ENCODE results near the gene KLF6.
A peak's percentile ranks its signal among the peaks of the same experiment; 100 is the strongest.

The KLF6 gene

GRCh38 chr10:3807211-3807927, 22.4 kb upstream of the KLF6 start:
- no peaks in the 10 kb centered on the region for H3K27me3 ChIP-seq (ENCODE audit: insufficient read depth, low read length)
- no peaks in the 10 kb centered on the region for H4K20me1 ChIP-seq (ENCODE audit: insufficient read depth, low read length)
- no peaks in the 10 kb centered on the region for H3F3A ChIP-seq (ENCODE audit: insufficient read depth, low read length)
- no peaks in the 10 kb centered on the region for H3K9me3 ChIP-seq (ENCODE audit: low read length)
- no peak overlapping the region for H2AFZ ChIP-seq (ENCODE audit: low read length)
- no peak overlapping the region for H3K9ac ChIP-seq (ENCODE audit: low read length)
- peak overlapping the region; percentile 93 for H3K27ac ChIP-seq (ENCODE audit: low read depth, low read length, poor library complexity, severe bottlenecking)
- H3K9me2 ChIP-seq (ENCODE audit: low read depth, low read length), result no peaks in the 10 kb centered on the region
- no peaks in the 10 kb centered on the region for H3K79me2 ChIP-seq (ENCODE audit: insufficient read depth, low read length)
- no peak for TF ChIP-seq EZH2 (IDR thresholded peaks at IDR 0.05; ENCODE audit: borderline replicate concordance, low read length)
- TF ChIP-seq CTCF (IDR thresholded peaks at IDR 0.05; ENCODE audit: low read length), result no peak
- peaks cover 94% of the 10 kb centered on the region for H3K4me1 ChIP-seq (ENCODE audit: insufficient read depth, low read length, severe bottlenecking)
- H3K4me2 ChIP-seq (ENCODE audit: low read length), result no peak overlapping the region
- H3K4me3 ChIP-seq (ENCODE audit: low read depth, low read length, poor library complexity, severe bottlenecking), result no peak overlapping the region
- H3K36me3 ChIP-seq (ENCODE audit: insufficient read depth, low read length), result no peaks in the 10 kb centered on the region; the same call in 1 of the 2 replicates

- peaks cover 88% of the 10 kb centered on the region for H3K4me1 ChIP-seq (ENCODE audit: insufficient read depth, low read length, severe bottlenecking)
- H3K4me3 ChIP-seq (ENCODE audit: low read depth, low read length, poor library complexity, severe bottlenecking), result no peak overlapping the region
- peak overlapping the region; percentile 12; the same call in 1 of the 2 replicates for H3K9ac ChIP-seq (ENCODE audit: low read length)
- no peaks in the 10 kb centered on the region for H3K9me3 ChIP-seq (ENCODE audit: low read length)
- H3K79me2 ChIP-seq (ENCODE audit: insufficient read depth, low read length), result no peaks in the 10 kb centered on the region
- no peaks in the 10 kb centered on the region for H3F3A ChIP-seq (ENCODE audit: insufficient read depth, low read length)
- no peaks in the 10 kb centered on the region; the same call in 1 of the 2 replicates for H3K36me3 ChIP-seq (ENCODE audit: insufficient read depth, low read length)
- H3K27ac ChIP-seq (ENCODE audit: low read depth, low read length, poor library complexity, severe bottlenecking), result peak overlapping the region; percentile 93
- H2AFZ ChIP-seq (ENCODE audit: low read length), result no peak overlapping the region
- TF ChIP-seq EZH2 (IDR thresholded peaks at IDR 0.05; ENCODE audit: borderline replicate concordance, low read length) (no peak), CTCF (IDR thresholded peaks at IDR 0.05; ENCODE audit: low read length) (no peak)
- H3K4me2 ChIP-seq (ENCODE audit: low read length), result peak overlapping the region; percentile 54
- H3K9me2 ChIP-seq (ENCODE audit: low read depth, low read length), result no peaks in the 10 kb centered on the region
- H3K27me3 ChIP-seq (ENCODE audit: insufficient read depth, low read length), result no peaks in the 10 kb centered on the region
- no peaks in the 10 kb centered on the region for H4K20me1 ChIP-seq (ENCODE audit: insufficient read depth, low read length)
Measured at GRCh38 chr10:3806603-3807002, 21.6 kb upstream of the KLF6 start.

GRCh38 chr10:3805791-3806461, 20.9 kb upstream of the KLF6 start:
- Histone ChIP-seq H3K36me3 (ENCODE audit: insufficient read depth, low read length) (no peaks in the 10 kb centered on the region; the same call in 1 of the 2 replicates), H2AFZ (ENCODE audit: low read length) (no peak overlapping the region), H3K27me3 (ENCODE audit: insufficient read depth, low read length) (no peaks in the 10 kb centered on the region), H3F3A (ENCODE audit: insufficient read depth, low read length) (no peaks in the 10 kb centered on the region), H3K9me2 (ENCODE audit: low read depth, low read length) (no peaks in the 10 kb centered on the region), H4K20me1 (ENCODE audit: insufficient read depth, low read length) (no peaks in the 10 kb centered on the region), H3K9me3 (ENCODE audit: low read length) (no peaks in the 10 kb centered on the region), H3K27ac (ENCODE audit: low read depth, low read length, poor library complexity, severe bottlenecking) (peak overlapping the region; percentile 93), H3K4me1 (ENCODE audit: insufficient read depth, low read length, severe bottlenecking) (peaks cover 81% of the 10 kb centered on the region), H3K4me3 (ENCODE audit: low read depth, low read length, poor library complexity, severe bottlenecking) (peak overlapping the region; percentile 17), H3K9ac (ENCODE audit: low read length) (peak overlapping the region; percentile 37; the same call in 1 of the 2 replicates), H3K79me2 (ENCODE audit: insufficient read depth, low read length) (no peaks in the 10 kb centered on the region), H3K4me2 (ENCODE audit: low read length) (peak overlapping the region; percentile 54)
- TF ChIP-seq CTCF (IDR thresholded peaks at IDR 0.05; ENCODE audit: low read length) (no peak), EZH2 (IDR thresholded peaks at IDR 0.05; ENCODE audit: borderline replicate concordance, low read length) (no peak)

All from OCI-LY1 (cell line).